DMS79 treated with DMSO at 0.1 percent for 48 hours (cell line): ENCODE results near the gene OPA3.
A peak's percentile ranks its signal among the peaks of the same experiment; 100 is the strongest.

Experiments used
- DNase-seq: peaks from one replicate; lab custom pipeline; 2025; lab: John Stamatoyannopoulos, UW

OPA3 gene

GRCh38 chr19:45503909-45504308, 80.7 kb downstream of the OPA3 start:
- DNase-seq: no peak

DNA sequence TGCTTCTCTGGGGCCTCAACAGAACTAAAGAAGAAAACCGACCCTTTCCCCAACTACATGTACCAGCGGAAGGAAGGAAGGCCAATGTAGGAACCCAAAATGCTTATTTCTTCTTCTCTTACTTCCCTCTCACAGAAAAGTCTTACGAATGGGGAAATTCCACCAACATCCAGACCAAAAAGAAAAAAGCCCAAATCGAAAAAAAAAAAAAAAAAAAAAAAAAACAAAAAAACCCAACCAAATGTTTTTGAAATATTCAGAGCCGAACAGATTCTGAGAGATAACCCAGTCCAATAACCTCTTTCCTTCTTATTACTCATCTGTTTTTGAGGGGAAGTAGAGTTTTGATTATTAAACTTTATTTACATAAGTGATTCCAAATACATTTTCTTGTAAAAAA, 82.5 kb downstream of the OPA3 start:
- DNase-seq: no peak

- no peak for DNase-seq
Measured at GRCh38 chr19:45501730-45502014, 82.9 kb downstream of the OPA3 start.

DNA sequence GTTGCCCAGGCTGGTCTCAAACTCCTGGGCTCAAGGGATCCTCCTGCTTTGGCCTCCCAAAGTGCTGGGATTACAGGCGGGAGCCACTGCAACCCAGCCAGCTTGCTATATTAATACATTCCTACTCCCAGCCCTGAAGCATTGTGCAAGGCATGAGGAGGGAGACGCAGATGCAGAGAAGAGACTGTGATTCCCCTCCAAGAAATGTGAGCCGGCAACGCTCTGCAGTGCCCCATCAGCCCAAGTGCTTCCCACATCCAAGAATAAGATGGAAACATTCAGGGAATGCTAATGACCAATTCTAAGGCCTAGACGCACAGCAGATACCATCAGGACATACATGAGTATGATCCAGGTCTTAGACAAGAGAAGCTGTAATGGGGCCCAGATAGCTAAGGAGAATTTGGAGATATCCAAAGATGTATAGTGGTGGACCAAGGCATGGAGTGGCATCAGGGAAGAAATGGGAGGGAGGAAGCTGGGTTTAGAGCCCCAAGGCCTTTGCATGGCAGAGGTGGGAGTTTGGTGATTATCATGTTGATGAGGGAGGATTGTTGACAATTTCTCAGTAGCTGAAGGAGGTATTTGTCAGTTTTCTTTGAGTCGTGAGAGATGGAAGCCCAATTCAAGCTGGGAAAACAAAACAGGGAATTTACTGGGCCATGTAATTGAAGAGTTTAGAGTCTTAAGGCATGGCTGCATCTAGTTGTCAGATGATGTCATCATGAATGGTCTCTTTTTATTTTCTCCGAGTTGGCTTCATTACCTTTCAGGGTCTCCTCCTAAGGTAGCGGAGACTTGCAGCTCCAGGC, 83.5 kb downstream of the OPA3 start:
- no peak for DNase-seq

GRCh38 chr19:45499196-45500180, 85.1 kb downstream of the OPA3 start:
- DNase-seq: peak; percentile 2

GRCh38 chr19:45498411-45499195, 86.0 kb downstream of the OPA3 start, which contains the start of gene PPM1N:
Gene PPM1N, plus strand, starts transcription at chr19:45498443. Its CDS starts 30 bp downstream, at chr19:45498473.
- peak; percentile 2 for DNase-seq

DNA sequence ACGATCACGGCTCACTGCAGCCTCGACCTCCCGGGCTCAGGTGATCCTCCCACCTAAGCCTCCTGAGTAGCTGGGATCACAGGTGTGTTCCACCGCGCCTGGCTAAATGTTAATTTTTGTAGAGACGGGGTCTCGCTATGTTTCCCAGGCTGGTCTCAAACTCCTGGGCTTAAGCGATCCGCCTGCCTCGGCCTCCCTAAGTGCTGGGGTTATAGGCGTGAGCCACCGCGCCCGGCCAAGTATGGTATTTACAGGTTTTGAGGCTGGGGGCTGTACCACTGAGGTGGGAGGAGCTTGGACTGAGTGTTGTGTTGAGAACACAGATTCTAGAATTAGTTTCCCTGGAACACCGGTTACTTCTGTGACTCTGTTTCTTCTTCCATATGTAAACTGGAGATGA, 86.8 kb downstream of the OPA3 start:
- no peak for DNase-seq

- peak; percentile 20 for DNase-seq
Measured at GRCh38 chr19:45496349-45496953, 88.2 kb downstream of the OPA3 start.

DNA sequence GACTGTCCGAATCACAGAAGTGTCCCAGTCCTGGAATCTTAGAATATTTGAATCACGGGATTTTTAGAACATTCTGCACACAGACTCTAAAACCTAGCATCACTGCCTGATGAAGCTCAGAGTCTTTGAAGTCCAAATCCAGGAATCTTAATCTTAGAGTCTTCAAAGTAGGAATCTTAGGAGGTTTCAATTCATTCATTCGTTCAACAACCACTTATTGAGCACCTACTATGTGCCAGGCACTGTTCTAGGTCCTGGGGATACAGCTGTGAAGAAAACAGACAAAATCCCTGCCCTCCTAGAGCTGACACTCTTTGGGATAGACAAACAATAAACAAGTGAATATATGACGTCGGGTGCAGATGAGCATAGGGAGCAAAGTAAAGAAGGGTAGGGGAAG, 89.4 kb downstream of the OPA3 start:
- no peak for DNase-seq

DNA sequence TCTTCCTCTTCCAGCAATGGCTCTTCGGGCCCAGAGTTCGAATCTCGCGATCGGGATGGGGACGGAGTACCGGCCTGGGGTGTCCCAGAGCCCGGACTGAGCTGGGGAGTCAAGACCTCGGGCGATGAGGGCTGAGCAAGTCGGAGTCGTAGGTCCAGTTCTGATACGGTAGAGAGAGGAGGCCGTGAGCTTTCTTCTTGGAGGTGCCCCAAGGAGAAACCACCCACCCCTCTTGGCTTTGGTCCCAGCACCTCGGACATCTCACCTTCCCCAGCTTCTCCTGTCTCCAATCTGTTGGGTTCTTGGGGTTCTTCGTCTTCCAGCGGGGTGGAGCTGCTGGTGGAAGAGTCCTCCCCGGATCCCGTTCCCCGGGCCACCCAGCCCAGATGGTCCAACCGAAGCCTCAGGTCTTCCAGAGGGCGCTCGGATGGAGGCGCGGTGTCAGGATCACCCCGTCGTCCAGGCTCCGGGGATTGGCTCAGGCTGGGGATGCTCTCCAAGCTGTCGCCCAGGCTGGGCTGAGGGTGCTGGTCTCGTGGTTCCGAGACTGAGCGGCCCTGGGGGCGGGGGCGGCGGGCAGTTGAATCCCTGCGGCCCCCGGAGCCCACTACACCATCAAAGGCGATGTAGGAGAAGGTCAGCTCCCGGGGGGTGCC, 90.2 kb downstream of the OPA3 start:
- no peak for DNase-seq

GRCh38 chr19:45492627-45493470, 91.8 kb downstream of the OPA3 start:
- no peak for DNase-seq

DNA sequence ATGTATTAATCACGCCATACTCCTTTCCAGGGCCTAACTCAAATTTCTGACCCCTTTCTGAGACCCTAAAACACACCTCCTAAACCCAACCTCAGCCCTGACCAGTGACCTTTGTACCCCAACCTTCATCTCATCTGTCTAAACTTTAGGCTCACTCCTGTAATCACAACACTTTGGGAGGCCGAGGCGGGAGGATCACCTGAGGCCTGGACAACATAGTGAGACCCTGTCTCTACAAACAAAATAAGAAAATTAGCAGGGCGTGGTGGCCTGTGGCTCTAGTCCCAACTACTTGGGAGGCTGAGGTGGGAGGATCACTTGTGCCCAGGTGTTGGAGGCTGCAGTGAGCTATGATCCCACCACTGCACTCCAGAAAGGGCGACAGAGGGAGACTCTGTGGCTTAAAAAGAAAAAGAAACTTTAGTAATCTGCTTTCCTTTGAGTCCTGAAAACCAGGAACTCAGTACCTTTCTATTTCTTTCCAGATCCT, 92.4 kb downstream of the OPA3 start:
- no peak for DNase-seq

DNA sequence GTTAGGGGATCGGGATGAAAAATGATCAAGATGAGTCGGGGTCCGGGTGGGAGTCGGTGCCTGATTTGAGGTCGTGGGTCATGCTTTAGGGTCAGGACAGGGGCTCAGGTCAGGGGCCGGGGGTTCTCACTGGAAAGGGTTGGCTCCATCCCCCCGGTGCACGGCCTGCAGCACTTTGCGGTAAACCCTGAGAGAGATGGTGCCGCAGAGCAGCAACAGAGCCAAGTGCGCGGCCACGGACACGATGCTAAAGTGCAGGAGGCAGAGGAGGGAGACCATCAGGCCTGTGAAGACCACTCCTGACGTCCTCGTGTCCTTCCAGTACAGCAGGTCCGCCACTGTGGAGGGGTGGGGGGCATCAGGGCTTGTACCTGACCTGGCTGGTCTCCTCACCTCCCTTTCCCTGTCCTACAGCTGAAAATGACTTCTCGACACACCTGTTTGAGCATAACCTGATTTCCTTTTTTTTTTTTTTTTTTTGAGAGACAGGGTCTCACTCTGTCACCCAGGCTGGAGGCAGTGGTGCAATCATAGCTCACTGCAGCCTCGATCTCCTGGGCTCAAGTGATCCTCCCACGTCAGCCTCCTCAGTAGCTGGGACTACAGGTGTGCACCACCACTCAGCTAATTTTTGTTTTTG, 95.3 kb downstream of the OPA3 start:
- no peak for DNase-seq

- DNase-seq: no peak
Measured at GRCh38 chr19:45488708-45489107, 95.9 kb downstream of the OPA3 start.

GRCh38 chr19:45485305-45486077, 99.1 kb downstream of the OPA3 start:
- peak; percentile 92 for DNase-seq

- DNase-seq: no peak
Measured at GRCh38 chr19:45484273-45484945, 100.2 kb downstream of the OPA3 start.

- DNase-seq: no peak
Measured at GRCh38 chr19:45483033-45483432, 101.6 kb downstream of the OPA3 start.
